GM21825 (cell line): Measurements from ENCODE around the gene IQCM.

Experiments used
- ATAC-seq: cut with Tn5 transposase; IDR thresholded peaks from one replicate; pipeline ENCODE4 v1.9.1; 2021; ENCODE audit warnings: mild to moderate bottlenecking, moderate library complexity; ENCODE audit not compliant: unreplicated experiment

The IQCM gene

DNA sequence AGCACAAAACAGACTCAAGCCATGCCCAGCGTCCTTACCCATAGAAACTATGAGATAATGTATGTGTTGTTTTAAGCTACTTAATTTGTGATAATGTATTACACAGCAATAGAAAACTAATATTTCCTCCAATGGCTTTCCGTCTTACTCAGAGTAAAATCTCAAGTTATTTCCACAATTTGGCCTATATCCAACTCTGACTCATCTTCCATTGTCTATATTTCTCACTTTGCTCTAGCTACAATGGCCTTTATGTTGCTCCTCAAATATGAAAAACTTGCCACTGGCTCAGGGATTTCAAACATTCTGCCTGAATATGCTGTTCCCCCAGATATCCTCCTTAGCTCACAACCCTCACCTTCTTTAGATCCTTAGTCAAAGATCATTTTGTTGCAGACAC lies 31.6 kb downstream of the IQCM start:
- ATAC-seq: no peak

DNA sequence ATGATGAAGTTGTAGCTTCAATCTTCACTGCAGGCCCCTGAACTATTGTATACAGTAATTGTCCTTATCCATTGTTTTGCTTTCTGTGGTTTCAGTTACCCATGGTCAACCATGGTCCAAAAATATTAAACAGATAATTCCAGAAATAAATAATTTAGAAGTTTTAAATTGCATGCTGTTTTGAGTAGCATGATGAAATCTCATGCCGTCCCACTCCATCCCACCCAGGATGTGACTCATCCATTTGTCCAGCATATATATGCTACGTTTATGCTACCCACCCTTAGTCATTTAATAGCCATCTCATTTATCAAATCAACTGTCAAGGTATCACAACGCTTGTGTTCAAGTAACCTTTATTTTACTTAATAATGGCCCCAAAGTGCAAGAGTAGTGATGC lies 34.5 kb downstream of the IQCM start:
- ATAC-seq: no peak

DNA sequence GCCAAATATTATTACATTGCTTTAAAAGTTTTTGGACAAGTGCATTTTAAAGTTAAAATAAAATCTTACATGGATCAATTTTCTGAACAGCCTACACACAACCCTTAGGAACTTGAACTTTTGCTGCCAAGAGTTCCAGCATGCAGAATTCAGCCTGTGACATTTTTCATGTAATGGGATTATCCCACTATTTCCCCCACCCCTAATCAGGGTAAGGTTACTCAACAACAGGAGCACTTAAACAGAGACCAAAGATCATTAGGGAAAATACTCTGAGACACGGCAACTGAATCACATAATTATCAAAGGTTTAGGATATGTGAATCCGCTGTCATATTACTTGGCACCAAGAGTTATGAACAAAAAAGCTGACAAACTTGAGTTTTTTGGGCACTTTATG lies 47.2 kb downstream of the IQCM start:
- no peak for ATAC-seq

DNA sequence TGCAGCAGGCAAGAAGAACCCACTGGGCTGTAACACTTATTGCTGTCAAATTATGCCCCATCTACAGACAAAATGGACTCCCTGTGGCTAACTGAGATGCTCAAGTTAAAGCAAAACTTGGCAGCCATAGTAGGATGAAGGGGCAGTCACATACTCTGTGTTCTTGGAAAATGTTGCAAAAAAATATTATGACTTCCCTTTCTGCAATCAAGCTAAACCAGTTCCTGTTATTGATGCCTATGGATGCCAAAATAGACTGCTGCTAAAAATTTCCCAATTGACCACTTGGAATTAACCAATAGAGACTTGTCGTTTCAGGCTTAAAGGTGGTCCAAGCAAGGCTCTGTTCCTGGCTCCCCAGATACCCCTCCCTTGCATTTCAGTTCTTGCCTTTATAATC lies 49.5 kb downstream of the IQCM start:
- ATAC-seq: no peak

DNA sequence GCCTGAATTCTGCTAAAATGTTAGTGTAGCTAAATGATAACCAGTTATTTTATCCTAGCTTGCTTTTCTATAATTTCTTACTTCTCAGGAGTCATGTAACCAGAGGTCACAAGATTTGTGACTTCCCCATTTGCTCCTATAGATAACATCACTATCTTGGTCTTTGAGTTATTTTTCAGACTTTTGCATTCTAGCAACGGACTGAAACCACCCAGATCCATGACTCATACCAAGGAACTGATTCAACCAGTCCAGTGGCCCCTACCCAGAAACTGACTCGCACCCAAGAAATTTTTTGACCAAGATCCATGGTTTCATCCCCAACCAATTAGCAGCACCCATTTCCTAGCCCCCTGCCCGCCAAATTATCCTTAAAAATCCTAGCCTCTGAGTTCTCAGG lies 50.0 kb downstream of the IQCM start:
- ATAC-seq: no peak

DNA sequence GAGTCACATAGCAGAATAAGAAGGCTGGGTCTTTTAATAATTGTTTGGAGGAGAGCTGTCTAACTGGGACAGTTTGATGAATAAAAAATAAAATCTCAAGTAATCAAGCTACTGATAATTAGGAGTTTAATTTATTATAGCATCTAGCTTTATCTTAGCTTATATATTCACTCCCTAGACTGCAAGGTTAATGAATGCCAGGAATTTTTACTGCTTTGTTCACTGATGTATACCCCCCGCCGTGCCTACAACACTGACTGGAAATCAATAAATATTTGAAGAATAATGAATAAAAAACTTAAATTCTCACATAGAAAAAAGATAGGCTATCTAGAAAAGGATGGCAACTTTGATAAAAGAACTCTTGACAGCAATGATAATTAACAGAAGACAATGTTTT lies 59.7 kb downstream of the IQCM start:
- ATAC-seq: no peak

DNA sequence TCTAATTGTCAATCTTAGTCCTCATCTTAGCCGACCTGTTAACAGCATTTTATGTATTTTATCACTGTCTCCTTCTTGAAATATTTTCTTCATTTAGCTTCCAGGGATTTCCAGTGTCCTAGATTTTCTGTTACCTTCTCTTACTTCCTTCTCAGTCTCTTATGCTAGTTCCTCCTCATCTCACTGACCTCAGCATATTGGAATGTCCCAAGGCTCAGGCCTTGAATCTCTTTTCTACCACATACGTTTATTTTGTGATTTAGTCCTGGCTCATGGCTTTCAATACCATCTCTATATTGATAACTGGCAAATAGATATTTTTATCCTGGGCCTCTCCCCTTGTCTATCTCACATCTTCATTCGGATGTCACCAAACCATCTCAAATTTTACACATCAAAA lies 61.1 kb downstream of the IQCM start:
- no peak for ATAC-seq

DNA sequence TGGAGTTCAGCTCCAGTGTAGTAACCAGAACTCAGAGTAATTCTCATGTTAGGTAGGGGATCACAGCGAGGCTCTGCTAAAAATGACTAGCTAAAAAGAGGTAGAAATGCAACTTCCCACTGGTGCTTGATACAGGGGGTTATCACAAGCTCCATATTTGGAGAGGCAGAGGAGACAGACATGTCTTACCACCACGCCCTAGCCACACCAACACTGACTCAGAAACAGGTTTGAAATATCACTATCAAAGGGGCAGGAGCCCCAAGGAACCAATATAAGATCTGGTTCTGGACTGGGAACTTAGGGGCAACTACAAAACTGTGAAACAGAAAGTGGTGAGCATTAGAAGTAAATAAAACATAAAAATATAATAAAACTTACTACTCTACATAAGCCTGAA lies 62.9 kb downstream of the IQCM start:
- no peak for ATAC-seq

DNA sequence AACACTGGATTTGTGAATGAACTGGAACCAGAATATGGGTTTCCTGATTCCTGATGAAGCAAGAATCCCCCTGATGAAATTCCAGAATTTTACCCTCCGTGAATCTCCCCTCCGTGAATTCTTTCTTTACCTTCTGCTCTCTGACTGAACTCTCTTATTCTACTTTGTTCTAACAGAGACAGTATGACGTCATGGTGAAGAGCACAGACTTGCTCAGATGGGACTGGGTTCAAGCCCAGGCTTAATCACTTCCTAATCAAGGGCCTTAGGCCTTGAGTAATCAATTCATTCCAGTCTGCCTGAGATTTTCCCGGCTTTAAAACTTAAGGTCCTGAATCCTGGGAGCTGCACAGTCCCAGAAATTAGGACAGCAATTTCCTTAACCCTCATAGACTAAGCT lies 64.5 kb downstream of the IQCM start:
- ATAC-seq: no peak

DNA sequence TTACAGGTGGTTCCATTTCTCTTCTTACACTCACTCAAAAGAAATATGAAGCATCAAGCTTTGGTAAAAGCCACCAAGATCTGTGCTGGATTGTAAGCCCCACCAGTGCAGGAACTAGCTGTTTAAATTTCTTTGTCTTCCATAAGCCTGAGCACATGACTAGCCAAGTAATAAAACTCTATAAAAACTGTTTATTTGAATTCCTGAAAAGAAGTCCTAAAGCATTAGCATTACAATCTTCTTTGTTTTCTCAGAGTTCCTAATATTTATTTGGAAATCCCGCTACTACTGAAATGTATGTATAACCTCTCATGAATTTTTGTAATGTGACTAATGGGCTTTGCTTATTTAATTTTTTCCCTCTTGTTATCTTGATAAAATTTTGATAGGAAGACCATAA lies 65.9 kb downstream of the IQCM start:
- no peak for ATAC-seq

DNA sequence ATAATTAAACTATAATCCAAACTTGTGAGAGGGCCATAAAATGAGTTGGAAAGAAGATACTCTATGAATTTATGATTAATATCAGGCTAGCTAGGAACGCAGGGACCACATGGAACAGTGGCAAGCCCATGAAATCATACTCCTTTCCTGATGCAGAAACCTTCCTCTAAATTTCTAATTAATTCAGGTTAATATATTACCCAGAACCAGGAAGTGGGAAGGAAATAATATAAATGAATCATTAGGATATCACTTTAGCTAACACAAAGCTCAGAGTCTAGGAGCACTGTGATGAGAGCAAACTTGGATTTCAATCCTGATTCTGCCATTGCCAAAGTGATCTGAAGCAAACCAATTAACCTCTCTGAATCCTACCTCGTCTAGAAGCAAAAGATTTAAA lies 68.0 kb downstream of the IQCM start:
- no peak for ATAC-seq

DNA sequence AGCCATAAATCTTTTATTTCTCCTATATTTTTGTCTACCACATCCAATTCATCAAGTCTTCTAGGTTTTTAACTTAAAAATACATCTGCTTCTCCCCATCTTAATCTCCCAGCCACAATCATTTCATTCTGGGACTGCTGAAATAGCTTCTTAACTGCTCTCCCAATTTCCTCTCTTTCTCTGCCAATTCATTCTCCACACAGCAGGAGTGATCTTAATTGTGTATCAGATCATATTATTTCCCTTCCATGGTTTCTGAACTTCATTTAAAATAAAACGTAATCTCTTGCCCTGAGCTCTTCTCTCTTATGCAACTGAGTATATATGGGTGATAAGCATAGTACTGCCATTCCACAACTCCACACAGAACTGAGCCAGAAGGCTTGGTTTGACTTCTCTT lies 69.4 kb downstream of the IQCM start:
- ATAC-seq: no peak

DNA sequence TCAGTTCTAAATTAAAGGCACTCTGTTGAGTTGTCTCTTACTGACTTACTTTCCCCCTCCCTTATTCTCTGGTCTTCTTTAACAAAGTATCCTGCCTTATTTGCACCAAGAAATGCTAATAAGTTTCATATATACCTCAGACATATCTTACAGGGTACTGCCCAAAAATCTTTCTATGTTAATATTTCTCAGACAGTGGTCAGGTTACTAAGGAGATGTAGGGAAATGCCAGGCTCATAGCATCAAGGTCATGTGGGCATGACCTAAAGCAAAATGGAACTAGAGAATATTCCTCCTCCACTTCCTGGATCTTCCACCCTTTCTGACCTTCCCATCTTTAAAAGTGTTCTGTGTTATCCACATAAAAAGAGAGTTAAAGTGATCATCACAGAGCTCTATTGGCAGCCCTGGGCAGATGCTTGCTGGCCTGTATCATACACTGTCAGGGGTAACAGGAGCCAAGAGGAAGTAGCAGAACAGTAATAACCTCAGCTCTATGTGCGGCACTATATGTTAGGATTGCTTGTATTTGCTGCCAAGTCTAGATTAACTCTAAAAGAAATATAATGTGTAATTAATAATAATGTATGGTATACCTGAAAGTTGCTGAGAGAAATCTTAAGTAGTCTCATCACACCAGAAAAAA lies 74.3 kb downstream of the IQCM start:
- no peak for ATAC-seq

DNA sequence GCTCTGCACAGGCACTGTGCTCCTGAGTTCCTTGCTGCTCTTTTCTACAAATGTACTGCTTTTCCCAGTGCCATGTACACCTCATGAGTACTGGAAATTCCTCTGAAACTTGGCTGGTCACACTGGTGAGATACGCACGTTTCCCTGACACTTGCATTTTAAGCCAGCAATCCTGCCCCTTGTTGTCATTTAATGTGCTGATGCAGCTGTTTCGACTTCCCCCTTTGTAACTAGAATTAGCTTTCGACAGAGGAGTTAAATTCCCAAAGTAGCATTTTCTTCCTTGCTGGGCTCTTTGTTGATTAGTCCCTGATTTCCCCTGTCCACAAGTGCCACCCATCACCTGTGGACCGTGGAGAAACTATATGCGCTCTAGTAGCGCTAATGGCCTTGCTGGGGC lies 77.5 kb downstream of the IQCM start:
- no peak for ATAC-seq

DNA sequence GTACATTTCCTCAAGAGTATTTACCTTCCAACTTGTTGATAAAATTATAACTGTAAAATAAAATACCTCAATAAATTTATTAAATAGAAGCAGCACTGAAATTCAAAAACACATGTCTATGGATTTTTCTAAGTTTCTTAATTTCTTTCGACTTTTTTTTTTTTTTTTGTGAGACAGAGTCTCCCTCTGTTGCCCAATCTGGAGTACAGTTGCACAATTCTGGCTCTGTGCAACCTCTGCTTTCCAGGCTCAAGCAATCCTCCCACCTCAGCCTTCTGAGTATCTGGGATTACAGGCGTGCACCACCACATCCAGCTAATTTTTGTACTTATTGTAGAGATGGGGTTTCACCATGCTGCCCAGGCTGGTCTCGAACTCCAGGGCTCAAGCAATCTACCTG lies 79.8 kb downstream of the IQCM start:
- no peak for ATAC-seq

DNA sequence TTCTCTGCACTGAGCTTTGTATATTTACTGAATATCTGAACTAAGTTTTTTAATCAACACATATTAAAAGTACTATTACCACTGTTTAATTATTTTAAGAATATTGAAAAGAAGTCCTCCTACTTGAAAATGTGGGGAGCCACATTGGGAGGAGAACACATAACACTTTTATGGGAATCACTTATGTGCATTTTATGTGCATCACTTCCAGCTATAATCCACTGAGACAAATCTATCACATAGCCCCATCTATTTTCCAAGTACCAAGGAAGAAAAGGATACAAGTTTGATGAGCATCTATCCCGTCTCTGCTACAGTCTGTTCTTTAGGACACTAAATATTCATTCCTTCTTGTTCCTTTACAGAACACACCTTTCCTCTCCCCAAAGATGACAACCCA lies 87.2 kb downstream of the IQCM start:
- ATAC-seq: no peak

DNA sequence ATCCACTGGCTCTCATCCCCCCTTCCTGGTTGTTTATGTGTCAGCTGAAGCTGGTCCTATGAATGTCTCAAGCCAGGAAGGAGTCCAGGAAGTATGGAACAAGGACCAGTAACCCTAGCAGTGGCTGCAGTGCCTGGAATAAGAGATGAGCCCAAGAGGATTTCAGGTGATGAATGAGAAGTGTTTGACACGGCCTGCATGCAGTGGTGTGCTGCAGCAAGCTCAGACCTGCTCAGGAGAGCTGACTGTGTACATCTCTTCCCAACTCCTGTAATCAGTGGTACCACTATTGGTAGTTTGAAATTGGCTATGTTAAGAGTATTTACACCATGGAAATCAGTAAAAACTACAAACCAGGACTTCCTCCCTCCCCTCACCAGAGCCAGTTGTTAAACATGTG lies 88.0 kb downstream of the IQCM start:
- ATAC-seq: no peak

DNA sequence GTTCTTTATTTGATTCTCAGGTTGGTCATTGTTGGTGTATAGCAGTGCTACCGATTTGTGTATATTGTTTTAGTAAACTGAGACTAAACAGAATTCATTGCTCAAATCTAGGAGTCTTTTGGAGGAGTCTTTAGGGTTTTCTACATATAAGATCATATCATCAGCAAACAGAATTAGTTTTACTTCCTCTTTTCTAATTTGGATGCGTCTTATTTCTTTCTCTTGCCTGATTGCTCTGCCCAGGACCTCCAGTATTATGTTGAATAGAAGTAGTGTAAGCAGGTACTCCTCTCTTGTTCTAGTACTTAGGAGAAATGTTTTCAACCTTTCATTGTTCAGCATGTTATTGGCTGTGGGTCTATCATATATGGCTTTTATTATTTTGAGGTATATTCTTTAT lies 92.6 kb downstream of the IQCM start:
- no peak for ATAC-seq

DNA sequence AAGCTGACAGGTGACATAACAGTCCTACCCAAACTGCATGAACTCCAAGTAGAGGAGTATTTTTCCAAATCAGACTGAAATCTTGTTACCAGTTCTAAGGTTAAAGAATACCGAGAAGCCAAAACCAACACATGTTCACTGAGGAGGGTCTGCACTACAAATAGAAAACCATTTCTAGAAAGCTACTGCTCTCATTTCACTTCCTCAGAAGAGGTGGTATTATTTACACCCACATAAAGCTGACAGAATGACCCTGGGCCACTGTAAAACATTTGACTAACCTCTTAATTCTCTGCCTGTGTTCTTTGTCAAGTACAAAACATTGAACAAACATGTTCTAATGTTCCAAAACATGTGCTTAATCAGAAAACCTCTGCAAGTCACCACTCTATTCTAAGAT lies 95.8 kb downstream of the IQCM start:
- ATAC-seq: no peak

DNA sequence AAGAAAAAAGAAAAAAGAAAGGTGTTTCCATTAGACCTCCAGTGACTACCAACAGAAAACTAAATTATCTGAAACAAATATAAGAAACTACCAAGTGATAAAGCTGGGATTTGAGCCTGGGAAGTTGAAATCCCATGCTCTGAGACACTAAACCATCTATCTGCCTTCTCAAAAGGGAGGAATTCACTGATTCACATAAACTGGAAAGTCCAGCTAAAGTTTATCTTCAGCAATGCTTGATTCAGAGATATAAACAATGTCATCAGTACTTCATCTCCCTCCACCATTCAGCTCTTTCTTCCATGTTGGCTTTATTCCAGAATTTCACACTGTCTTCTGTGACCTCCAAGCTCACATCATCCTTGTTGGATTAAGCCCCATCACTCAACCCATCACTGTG lies 96.3 kb downstream of the IQCM start:
- ATAC-seq: no peak

DNA sequence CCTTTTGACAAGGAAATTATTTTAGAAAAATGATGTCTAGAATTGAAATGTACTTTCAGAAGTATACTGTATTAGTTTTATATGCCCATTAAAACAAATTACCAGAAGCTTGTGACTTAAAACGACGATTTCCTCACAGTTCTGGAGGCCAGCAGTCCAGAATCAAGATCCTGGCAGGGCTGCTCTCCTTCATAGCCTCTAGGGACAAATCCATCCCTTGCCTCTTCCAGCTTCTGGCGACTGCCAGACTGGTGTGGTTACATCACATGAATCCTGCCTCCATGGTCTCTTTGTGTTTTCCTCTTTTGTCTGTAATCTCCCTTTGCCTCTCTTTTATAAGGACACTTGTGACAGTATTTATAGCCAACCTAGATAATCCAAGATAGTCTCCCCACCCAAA lies 97.1 kb downstream of the IQCM start:
- ATAC-seq: no peak

DNA sequence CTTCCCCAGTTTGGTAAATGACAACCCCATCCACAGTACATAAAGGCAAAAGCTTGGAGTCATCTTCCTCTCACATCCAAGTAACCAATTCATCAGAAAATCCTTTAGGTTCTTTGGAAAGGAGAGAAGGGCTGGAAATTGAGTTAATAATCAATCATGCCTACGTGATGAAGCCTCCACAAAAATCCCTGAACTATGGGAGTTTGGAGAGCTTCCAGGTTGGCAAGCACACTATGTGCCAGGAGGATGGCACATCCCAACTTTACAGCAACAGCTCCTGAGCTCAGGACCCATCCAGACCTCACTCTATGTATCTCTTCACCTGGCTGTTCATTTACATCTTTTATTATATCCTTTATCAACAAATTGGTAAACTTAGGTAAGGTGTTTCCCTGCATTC lies 98.9 kb downstream of the IQCM start:
- no peak for ATAC-seq

DNA sequence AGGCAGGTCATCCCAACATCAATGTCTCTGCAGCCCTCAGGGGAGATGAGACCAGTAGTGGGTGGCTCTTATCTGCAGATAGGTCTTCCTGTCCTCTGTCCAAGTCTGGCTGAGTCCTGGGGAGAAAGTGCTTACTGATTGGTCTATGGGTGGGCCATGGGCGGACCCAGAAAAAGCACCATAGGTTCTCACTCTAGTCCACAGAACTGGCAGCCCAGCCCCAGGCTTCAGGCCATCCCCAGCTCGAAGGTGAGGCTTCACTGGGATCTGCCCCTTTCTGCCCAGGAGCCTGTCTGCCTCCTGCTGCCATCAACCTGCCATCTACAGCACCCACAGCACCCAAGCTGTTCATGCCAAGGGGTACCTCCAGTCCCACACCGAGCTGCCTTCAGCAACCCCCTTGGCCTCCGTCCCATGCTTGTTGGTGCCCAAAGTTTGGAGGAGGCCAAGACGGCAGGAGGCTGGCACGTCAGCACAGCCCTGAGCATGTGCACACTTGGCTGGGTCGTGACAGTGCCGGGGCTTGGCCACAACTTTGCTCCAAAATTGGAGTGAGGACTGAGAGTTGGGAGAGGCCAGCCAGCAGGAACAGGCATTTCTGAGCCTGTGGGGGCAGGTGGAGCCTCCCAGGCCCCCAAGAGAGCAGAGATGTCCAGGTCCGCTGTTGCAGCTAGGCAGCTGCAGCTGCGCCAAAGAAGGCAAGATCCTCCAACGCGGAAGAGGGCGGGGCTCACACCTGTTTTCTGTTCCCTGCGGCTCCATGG lies 99.6 kb downstream of the IQCM start:
- no peak for ATAC-seq
